RWPE1 (cell line): ENCODE data around the gene FAM107B.

Experiments
- CTCF ChIA-PET: fragments of 350-600 bp; sonication (Branson Sonifier 250); formaldehyde crosslinking; extraction: SDS; loops from one replicate; lab custom pipeline; 2021; lab: Yijun Ruan, JAX
- POLR2A ChIA-PET: fragments of 400-600 bp; formaldehyde crosslinking; extraction: SDS; loops from one replicate; lab custom pipeline; 2020; ENCODE audit warnings: antibody characterized with exemption; ENCODE audit not compliant: low non-redundant PET; lab: Yijun Ruan, JAX
- DNase-seq: peaks from one replicate; pipeline ENCODE4 v3.0.0; 2012; ENCODE audit warnings: low spot score
- H3K27ac ChIP-seq: fragments of 450-650 bp; 2 replicates; pipeline ENCODE4 v1.5.1; 2017
- TF ChIP-seq, protein P1 (sequence below): fragments of 450-650 bp; conservative IDR thresholded peaks from 2 replicates; pipeline ENCODE4 v1.5.1; 2017; ENCODE audit warnings: low read depth, mild to moderate bottlenecking

The FAM107B gene

DNA sequence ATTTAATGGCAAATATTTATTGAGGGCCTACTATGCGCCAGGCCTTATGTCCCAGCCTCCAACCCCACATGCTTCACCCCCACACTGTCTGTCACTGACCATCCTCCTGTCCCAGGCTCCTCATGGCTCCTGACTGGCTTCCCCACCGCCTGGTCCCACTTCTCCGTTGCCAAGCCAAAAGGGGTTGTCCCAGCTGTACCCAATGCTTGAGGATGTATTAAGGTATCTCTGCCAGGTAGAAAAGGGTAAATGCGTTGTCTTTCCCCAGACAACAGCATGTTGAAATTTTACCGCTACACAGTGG is 275.1 kb downstream of the FAM107B start:
- no peak for DNase-seq
- ChIA-PET POLR2A (no interaction called here), CTCF (interaction anchor here (0.6 to 2.0 kb wide), 4 partner anchors 8 to 324 kb away, joined by 3 to 4 read pairs (median 4); no protein-coding TSS in a partner anchor)

DNA sequence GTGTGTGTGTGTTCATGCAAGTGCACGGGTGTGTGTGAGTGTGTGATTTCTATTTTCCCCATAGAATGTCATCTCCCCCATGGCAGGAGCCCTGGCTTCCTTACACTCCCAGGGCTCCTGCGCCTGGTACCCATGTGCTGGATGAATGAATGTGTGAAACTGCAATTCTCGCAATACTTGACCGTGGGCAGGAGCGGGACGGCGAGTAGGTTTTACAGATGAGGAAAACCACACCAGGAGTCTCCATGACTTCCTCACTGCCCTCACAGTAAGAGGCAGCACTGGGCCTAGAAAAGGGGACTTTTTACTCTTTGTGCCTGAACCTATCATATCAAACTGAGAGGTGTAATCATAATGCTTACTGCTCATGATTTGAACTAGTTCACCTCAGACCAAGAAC is 276.4 kb downstream of the FAM107B start:
- H3K27ac ChIP-seq = no peak overlapping the region
- no peak for DNase-seq
- CTCF ChIA-PET = interaction anchor here (0.5 to 2.0 kb wide), 6 partner anchors 9 to 330 kb away, joined by 3 to 6 read pairs (median 3); no protein-coding TSS in a partner anchor
- TF ChIP-seq, protein P1, sequence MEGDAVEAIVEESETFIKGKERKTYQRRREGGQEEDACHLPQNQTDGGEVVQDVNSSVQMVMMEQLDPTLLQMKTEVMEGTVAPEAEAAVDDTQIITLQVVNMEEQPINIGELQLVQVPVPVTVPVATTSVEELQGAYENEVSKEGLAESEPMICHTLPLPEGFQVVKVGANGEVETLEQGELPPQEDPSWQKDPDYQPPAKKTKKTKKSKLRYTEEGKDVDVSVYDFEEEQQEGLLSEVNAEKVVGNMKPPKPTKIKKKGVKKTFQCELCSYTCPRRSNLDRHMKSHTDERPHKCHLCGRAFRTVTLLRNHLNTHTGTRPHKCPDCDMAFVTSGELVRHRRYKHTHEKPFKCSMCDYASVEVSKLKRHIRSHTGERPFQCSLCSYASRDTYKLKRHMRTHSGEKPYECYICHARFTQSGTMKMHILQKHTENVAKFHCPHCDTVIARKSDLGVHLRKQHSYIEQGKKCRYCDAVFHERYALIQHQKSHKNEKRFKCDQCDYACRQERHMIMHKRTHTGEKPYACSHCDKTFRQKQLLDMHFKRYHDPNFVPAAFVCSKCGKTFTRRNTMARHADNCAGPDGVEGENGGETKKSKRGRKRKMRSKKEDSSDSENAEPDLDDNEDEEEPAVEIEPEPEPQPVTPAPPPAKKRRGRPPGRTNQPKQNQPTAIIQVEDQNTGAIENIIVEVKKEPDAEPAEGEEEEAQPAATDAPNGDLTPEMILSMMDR = no peak
- POLR2A ChIA-PET = no interaction called here

More for the DNA sequence above, 275.1 kb downstream of the FAM107B start:
- H3K27ac ChIP-seq = no peak overlapping the region
- TF ChIP-seq, protein P1 = no peak

DNA sequence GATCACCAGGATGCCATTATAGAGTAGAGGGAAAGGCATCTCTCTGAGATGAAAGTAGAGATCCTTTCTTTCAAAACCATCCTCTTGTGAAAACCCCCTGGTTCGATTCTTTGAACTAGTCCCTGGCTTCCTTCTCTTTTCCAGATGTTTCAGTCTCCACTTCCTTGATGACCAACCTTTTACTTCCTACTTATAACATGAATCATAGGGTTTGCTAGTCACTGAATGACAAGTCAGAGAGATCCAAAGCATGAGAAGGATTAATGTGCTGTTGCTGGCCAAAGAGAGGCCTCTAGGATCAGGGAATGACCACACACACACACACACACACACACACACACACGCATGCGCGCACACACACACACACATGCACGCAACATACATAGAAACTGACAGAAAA is 282.9 kb downstream of the FAM107B start:
- H3K27ac ChIP-seq = no peak overlapping the region
- TF ChIP-seq, protein P1 = no peak
- CTCF ChIA-PET = interaction anchor here (0.6 to 0.8 kb wide), 2 partner anchors 16 to 127 kb away, joined by 3 read pairs; no protein-coding TSS in a partner anchor
- DNase-seq = no peak
- POLR2A ChIA-PET = no interaction called here

DNA sequence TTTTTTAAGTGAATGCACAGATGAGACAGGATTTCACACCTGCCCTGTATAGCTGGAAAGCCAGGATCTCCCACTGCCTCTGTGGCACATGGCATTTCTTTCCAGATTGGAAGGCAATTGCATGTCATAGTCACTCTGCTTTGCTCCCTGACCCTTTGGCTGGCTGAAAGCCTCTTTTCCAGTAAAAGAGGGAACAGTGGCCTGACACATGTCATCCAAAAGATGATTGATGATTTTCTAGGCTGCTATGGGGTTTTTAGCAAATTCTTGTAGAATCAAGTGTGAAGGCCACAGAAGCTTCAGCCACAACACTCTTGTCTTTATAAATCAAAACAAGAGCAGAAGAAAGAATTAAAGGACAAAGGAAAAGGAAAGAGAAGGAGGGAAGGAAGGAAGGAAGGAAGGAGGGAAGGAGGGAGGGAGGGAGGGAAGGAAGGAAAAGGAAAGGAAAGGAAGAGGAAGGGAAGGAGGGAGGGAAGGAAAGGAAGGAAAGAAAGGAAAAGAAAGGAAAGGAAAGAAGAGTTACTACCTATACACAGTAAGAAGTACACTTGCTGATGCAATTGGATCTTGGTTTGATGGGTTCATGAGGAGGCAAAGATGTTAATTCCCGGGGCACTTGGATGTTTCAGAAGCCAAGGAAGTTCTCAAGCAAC is 285.0 kb downstream of the FAM107B start:
- TF ChIP-seq, protein P1 = no peak
- H3K27ac ChIP-seq = no peak overlapping the region
- ChIA-PET POLR2A (no interaction called here), CTCF (interaction anchor here (0.7 kb wide), 1 partner anchor 293 kb away, joined by 5 read pairs; no protein-coding TSS in a partner anchor)
- no peak for DNase-seq

DNA sequence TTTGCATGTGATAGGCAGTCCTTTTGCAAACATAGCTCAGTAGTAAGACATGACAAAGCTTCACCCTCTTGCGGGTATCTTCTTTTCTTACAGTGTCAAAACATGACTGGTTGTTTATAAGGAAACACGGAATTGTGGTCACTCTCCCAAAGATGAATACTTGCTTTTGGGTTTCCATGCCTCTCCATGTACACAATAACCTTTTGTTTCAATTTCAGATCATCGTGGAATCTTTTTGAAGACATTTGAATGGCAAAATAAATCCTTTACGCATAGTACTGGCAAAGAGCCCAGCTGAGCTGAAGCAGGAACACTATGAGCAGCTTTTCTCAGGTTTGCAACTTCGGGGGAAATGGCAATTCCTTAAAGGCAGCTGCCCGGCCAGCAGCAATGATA is 287.2 kb downstream of the FAM107B start:
- ChIA-PET CTCF (interaction anchor here (1.2 kb wide), 1 partner anchor 9 kb away, joined by 3 read pairs; no protein-coding TSS in a partner anchor), POLR2A (no interaction called here)
- no peak for DNase-seq
- H3K27ac ChIP-seq = no peak overlapping the region
- TF ChIP-seq, protein P1 = no peak

GRCh38 chr10:14486777-14487487 is 287.8 kb downstream of the FAM107B start:
- POLR2A ChIA-PET = no interaction called here
- H3K27ac ChIP-seq = no peak overlapping the region
- CTCF ChIA-PET = no interaction called here
- DNase-seq = no peak
- TF ChIP-seq, protein P1 = no peak
